Measurements from ENCODE around the gene IFIT1B. TPM values are rescaled to one million over a fixed set of nuclear protein-coding genes. Genes with fewer than 3 reads are reported as not detected.

The IFIT1B gene
- total and polyA plus RNA-seq, 2 of the 8 experiments (the other 6 are each of a cell fraction or from before 2014, with no cell fraction given), result not detected

GRCh38 chr10:89371079-89371478 lies 6.8 kb upstream of the IFIT1B start (continued):
- TF ChIP-seq CHD7 (IDR thresholded peaks at IDR 0.05; ENCODE audit: insufficient replicate concordance, low read length) (no peak), FOSL1 (IDR thresholded peaks at IDR 0.05; ENCODE audit: insufficient read depth, low read depth, low read length) (no peak), KDM1A (IDR thresholded peaks at IDR 0.05; ENCODE audit: borderline replicate concordance, low read length) (no peak), EP300 (IDR thresholded peaks at IDR 0.05; ENCODE audit: borderline replicate concordance in 1 of 2, low read depth in 2 of 2, low read length in 2 of 2) (no peak), SRF (IDR thresholded peaks at IDR 0.05; ENCODE audit: low read depth, low read length) (no peak)

Data from H1 (cell line).